Coronary artery (tissue), 2 donors: ENCODE results near the gene LIPH.
"Not testable (repeated sequence)": the region's sequence is repeated elsewhere in the genome, so short reads cannot be mapped to it uniquely, and the experiment has no call there.

Experiments
- DNase-seq: peaks from one replicate; pipeline ENCODE4 v3.0.0-alpha.2; 2017; ENCODE audit warnings: low spot score
- H3K27ac ChIP-seq, 2 donors: fragments of 200-600 bp; sonication (generic); one replicate each; pipeline ENCODE4 v1.5.1; 2016 to 2019
- H3K4me3 ChIP-seq: fragments of 200-600 bp; sonication (generic); 2 replicates; pipeline ENCODE4 v1.5.1; 2016; ENCODE audit warnings: mild to moderate bottlenecking, moderate library complexity
- TF ChIP-seq, protein P1 (sequence below): fragments of 200-600 bp; sonication (generic); IDR thresholded peaks from one replicate; pipeline ENCODE4 v1.5.1; 2019; ENCODE audit warnings: antibody characterized with exemption

Gene LIPH

DNA sequence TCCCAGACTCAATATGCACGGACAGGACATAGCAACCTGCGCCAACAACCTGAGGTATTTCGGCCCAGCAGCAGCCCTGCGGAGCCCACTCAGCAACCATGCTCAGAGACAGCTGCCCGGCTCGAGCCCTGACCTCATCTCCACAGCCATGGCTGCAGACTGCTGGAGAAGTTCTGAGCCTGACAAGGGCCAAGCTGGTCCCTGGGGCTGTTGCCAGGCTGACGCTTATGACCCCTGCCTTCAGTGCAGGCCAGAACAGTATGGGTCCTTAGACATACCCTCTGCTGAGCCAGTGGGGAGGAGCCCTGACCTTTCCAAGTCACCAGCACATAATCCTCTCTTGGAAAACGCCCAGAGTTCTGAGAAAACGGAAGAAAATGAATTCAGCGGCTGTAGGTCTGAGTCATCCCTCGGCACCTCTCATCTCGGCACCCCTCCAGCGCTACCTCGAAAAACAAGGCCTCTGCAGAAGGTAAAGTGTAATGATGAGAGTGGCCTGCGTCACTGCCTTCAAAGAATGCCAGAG is 79.0 kb downstream of the LIPH start:
- Histone ChIP-seq H3K27ac (no peak overlapping the region), H3K4me3 (no peak overlapping the region)
- TF ChIP-seq, protein P1, sequence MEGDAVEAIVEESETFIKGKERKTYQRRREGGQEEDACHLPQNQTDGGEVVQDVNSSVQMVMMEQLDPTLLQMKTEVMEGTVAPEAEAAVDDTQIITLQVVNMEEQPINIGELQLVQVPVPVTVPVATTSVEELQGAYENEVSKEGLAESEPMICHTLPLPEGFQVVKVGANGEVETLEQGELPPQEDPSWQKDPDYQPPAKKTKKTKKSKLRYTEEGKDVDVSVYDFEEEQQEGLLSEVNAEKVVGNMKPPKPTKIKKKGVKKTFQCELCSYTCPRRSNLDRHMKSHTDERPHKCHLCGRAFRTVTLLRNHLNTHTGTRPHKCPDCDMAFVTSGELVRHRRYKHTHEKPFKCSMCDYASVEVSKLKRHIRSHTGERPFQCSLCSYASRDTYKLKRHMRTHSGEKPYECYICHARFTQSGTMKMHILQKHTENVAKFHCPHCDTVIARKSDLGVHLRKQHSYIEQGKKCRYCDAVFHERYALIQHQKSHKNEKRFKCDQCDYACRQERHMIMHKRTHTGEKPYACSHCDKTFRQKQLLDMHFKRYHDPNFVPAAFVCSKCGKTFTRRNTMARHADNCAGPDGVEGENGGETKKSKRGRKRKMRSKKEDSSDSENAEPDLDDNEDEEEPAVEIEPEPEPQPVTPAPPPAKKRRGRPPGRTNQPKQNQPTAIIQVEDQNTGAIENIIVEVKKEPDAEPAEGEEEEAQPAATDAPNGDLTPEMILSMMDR = no peak
- DNase-seq = no peak

DNA sequence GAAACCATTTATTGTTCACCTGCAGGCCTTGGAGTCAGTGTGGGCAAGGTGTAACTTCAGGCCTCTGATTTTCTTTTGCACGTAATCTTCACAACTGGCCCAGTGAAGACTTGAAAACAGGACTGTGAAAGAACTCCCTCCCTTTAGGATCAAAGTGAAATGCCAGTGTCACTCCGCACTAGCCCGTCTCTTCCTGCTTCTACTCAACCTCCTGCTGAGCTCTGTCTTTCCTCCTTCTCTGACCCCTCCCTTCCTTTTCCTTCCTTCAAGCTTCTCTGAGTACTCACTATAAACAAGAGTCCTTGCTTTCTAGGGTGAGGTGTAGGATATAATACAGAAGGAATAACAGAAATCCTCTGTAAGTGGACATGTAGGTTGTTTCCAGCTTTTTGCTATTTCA is 82.1 kb downstream of the LIPH start:
- no peak overlapping the region for H3K4me3 ChIP-seq
- H3K27ac ChIP-seq = no peak overlapping the region
- TF ChIP-seq, protein P1 = no peak
- DNase-seq = no peak

DNA sequence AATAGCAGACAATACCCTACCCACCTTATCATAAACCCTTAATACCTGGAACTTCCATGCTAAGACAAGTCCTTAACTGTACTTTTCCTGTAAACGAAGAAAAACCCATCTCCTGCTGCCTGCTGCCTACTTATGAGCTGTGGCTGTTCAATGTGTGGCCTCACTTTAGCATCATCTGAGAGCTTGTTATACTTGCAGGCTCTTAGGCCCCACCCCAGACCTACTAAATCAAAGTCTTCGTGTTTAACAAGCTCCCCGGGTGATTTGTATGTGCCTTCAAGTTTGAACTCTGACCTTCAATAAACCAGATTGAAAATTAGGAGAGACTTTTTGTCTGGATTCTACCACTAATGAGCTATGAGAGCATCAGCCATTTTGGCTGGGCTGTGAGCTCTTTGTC is 82.8 kb downstream of the LIPH start:
- TF ChIP-seq, protein P1 = no peak
- H3K27ac ChIP-seq = no peak overlapping the region

DNA sequence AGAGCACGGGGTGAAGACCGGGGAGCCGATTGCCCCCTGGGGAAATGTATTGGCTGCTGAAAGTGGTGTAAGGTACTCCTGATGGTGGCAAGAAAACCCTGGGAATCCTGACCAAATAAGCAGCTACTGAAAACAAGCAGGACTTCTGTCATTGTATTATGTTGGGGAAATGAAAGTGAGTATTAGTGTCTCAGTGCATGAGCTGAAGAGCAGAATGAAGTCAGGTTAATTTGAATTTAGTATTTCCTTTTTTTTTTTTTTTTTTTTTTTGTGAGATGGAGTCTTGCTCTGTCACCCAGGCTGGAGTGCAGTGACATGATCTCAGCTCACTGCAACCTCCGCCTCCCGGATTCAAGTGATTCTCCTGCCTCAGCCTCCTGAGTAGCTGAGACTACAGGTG is 86.3 kb downstream of the LIPH start:
- H3K4me3 ChIP-seq, DNase-seq, H3K27ac ChIP-seq: not testable (repeated sequence)

More for the DNA sequence above, 82.8 kb downstream of the LIPH start:
- no peak for DNase-seq
- H3K4me3 ChIP-seq = no peak overlapping the region

DNA sequence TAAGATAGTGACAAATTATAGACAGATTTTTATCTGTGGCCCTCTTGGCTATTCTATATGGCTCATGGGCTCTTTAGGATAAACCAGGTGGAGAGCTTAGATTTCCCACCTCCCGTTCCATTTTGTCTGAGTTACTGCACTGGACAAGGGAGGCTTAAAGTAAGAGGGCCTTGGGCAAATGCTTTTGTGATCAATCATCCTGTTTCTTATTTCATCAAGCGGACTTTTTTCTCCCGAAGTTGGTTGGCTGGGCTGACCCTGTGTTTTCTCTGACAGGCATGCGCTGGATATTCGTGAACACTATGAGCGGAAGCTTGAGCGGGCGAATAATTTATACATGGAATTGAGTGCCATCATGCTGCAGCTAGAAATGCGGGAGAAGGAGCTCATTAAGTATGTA is 86.9 kb downstream of the LIPH start:
- Histone ChIP-seq H3K27ac (no peak overlapping the region), H3K4me3 (no peak overlapping the region)
- TF ChIP-seq, protein P1 = no peak
- DNase-seq = no peak

DNA sequence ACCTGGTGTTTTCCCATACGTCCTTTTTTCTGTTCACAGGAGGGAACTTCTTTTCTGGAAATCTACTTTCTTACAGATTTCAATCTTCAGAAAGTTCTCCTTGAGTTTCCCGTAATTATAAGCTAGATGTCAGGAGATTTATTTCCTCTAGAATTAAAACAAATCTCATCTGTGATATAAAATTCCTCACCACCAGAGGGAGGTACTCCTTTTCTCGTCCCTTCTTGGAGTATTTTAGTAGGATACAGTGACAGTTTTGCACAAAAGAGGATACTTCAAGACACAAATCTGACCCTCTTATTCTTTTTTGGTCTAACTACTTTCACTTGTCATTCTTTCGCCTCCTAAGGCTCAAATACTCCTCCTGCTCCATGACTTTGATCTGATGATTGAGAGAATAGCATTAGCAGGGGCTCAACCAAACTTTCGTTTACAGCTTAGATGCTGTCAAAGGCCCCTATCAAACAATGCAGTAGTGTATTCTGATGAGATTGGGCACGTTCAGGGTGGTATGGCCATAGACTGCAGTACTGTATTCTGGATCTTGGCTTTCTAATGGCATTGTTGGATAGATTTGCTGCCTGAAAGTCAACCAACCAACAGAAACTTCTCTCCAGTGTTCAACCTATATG is 91.6 kb downstream of the LIPH start:
- TF ChIP-seq, protein P1 = no peak
- DNase-seq = no peak
- no peak overlapping the region for H3K4me3 ChIP-seq
- no peak overlapping the region for H3K27ac ChIP-seq

DNA sequence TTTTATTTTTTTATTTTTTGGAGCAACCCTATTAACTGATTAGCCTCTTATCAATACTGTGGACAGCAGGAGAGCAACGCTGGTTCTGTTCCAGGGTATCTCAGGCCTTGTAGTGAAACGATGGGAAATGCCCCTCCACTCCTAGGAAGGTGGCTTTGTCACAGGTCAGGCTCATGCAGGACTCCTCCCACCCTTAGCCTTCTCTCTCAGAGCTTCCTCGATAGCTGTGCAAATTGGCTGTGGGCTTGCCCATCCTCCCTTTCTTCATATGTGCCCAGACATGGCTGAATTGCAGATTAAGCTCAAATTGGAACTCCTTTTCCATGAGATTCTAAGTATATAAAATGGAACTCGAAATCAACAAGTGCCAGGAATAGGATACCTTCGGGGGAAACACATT is 92.1 kb downstream of the LIPH start:
- Histone ChIP-seq H3K4me3 (no peak overlapping the region), H3K27ac (no peak overlapping the region)
- TF ChIP-seq, protein P1 = no peak
- no peak for DNase-seq
